Peyer's patch (tissue), 4 donors: ENCODE data around the gene GPR137. TPM values are rescaled to one million over a fixed set of nuclear protein-coding genes. Genes with fewer than 3 reads are reported as not detected.

Experiments
- DNase-seq, 3 donors: peaks; one replicate each; pipeline ENCODE4 v3.0.0-alpha.2; 2017 to 2019
- H3K27ac ChIP-seq, 4 donors: fragments of 200-600 bp; sonication (generic); one replicate each; pipeline ENCODE4 v1.5.1; 2016 to 2019
- H3K27me3 ChIP-seq, 2 donors: fragments of 200-600 bp; sonication (generic); one replicate each; pipeline ENCODE4 v1.5.1; 2019
- H3K36me3 ChIP-seq, 3 donors: fragments of 200-600 bp; sonication (generic); one replicate each; pipeline ENCODE4 v1.5.1; 2016 to 2019
- H3K4me1 ChIP-seq, 4 donors: fragments of 200-600 bp; sonication (generic); one replicate each; pipeline ENCODE4 v1.5.1; 2016 to 2019
- H3K4me3 ChIP-seq, 4 donors: fragments of 200-600 bp; sonication (generic); 1 replicate in 3 of 4; 2 replicates in 1 of 4; pipeline ENCODE4 v1.5.1; 2016 to 2019; ENCODE audit warnings: mild to moderate bottlenecking in 1 of 4
- H3K9me3 ChIP-seq, 4 donors: fragments of 200-600 bp; sonication (generic); one replicate each; pipeline ENCODE4 v1.5.1; 2016 to 2019; ENCODE audit warnings: mild to moderate bottlenecking in 1 of 4
- CTCF ChIP-seq, 6 experiments: fragments of 450-650 bp in 4 of 6; fragments of 200-600 bp in 2 of 6; sonication (generic) in 1 of 6; IDR thresholded peaks; one replicate each; pipeline ENCODE4 v1.5.1; 2017 to 2019; ENCODE audit warnings: antibody characterized with exemption in 6 of 6, mild to moderate bottlenecking in 3 of 6, moderate library complexity in 1 of 6
- POLR2A ChIP-seq, 2 donors: fragments of 450-650 bp; IDR thresholded peaks; one replicate each; pipeline ENCODE4 v1.5.1; 2017; ENCODE audit warnings: antibody characterized with exemption in 2 of 2, mild to moderate bottlenecking in 2 of 2, moderate library complexity in 2 of 2
- total RNA-seq, 4 donors: library from RNA; depleted of rRNA; stranded (reverse); fragments of >200 nt; gene quantifications; one replicate each; pipeline ENCODE4 v1.1.0, GENCODE V29; 2016

The GPR137 gene
- total RNA-seq, 4 donors from 2014 or later: 5.8 to 49.7 (median 26.3) TPM

DNA sequence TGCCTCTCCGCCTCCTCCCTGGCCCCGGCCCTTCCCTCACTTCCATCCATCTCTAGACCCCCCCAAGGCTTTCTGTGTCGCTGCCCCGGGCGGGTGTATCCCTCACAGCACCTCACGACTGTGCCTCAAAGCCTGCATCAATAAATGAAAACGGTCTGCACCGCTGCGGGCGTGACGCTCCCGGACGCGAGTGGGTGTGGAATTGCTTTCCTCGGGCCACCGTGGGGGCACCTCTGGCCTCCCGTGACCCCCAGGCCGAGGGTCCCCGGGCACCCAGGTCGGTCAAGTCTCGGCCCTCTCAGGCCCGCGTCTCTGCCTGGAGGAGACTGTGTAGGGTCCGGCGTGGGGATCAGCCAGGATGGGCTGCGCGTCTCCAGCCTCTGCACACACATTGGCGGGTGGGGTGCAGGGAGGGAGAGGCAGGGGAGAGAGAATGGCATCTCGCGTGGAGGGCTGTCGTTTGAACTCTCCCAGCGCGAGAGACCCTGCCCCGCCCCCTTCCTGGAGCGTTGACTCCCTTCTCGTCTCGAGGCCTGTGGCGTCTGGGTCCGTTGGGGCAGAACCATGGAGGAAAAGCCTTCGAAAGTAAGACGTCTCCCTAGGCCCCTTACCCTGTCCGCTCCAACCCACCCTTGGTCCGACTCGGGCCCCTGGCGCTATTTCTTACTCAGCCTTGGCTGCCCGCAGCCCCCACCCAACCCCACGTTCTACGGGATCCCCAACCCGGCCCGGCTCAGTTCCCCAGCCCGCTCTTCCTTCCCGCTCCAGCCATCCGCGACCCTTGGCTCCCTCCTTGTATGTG lies 14.4 kb downstream of the GPR137 start, which contains the start of gene CATSPERZ:
Gene CATSPERZ (plus strand): TSS at position 512 of the 802 bp plus-strand sequence. CDS start 53 bp downstream, at position 565.
- Histone ChIP-seq H3K9me3 (no peaks in the 10 kb centered on the region), H3K4me1 (peaks cover 3 to 29% (median 25%) of the 10 kb centered on the region in 4 donors), H3K36me3 (no peaks in the 10 kb centered on the region), H3K4me3 (peak within 1 kb of the TSS; percentile 6 to 45 (median 34)), H3K27ac (peak within 1 kb of the TSS in 1 of 4 donors; percentile 42), H3K27me3 (peaks cover 0 to 36% of the 10 kb centered on the region in 2 donors)
- peak in 1 of 3 donors; percentile 53 for DNase-seq
- TF ChIP-seq POLR2A (IDR thresholded peaks at IDR 0.05) (no peak), CTCF (IDR thresholded peaks at IDR 0.05) (no peak)

GRCh38 chr11:64303109-64304031 lies 17.7 kb downstream of the GPR137 start:
- H3K27ac ChIP-seq: peak overlapping the region; percentile 89 to 98 (median 96)
- H3K36me3 ChIP-seq: peaks cover 0 to 12% (median 0%) of the 10 kb centered on the region in 3 donors
- H3K4me1 ChIP-seq: peaks cover 3 to 46% (median 32%) of the 10 kb centered on the region in 4 donors
- TF ChIP-seq CTCF (IDR thresholded peaks at IDR 0.05) (no peak), POLR2A (IDR thresholded peaks at IDR 0.05) (no peak)
- peak overlapping the region in 1 of 4 donors; percentile 96 for H3K4me3 ChIP-seq
- H3K9me3 ChIP-seq: no peaks in the 10 kb centered on the region
- peaks cover 0 to 16% of the 10 kb centered on the region in 2 donors for H3K27me3 ChIP-seq
- peak in 1 of 3 donors; percentile 48 for DNase-seq

DNA sequence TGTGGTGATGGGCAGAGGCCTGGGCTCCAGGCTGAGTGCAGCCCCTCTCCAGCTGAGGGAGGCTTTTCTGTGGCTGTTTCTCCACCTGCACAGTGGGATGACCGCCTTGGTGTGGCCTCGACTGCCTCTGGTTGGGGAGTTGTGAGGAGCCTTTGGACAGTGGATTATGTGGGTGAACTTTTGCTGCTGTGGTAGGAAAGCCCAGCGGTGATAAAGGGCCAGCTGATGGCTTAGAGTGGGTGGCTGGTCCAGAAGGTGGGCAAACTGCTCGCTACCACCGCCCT lies 18.3 kb downstream of the GPR137 start:
- peak overlapping the region in 3 of 4 donors; percentile 65 to 96 (median 89) for H3K4me3 ChIP-seq
- peaks cover 0 to 13% (median 0%) of the 10 kb centered on the region in 3 donors for H3K36me3 ChIP-seq
- H3K4me1 ChIP-seq: peaks cover 3 to 46% (median 32%) of the 10 kb centered on the region in 4 donors

GRCh38 chr11:64304316-64305072 lies 18.8 kb downstream of the GPR137 start:
- peak overlapping the region; percentile 65 to 96 (median 86) for H3K4me3 ChIP-seq
- TF ChIP-seq POLR2A (IDR thresholded peaks at IDR 0.05) (peak; percentile 27 to 44), CTCF (IDR thresholded peaks at IDR 0.05) (peak; percentile 88 to 98 (median 94))
- peaks cover 0 to 13% (median 0%) of the 10 kb centered on the region in 3 donors for H3K36me3 ChIP-seq
- H3K9me3 ChIP-seq: no peaks in the 10 kb centered on the region
- peak overlapping the region; percentile 89 to 98 (median 96) for H3K27ac ChIP-seq
- DNase-seq: peak; percentile 96 to 98 (median 96)
- peaks cover 3 to 45% (median 29%) of the 10 kb centered on the region in 4 donors for H3K4me1 ChIP-seq
- peaks cover 0 to 8% of the 10 kb centered on the region in 2 donors for H3K27me3 ChIP-seq

More for the DNA sequence above, 18.3 kb downstream of the GPR137 start:
- peak overlapping the region; percentile 89 to 98 (median 96) for H3K27ac ChIP-seq
- peaks cover 0 to 14% of the 10 kb centered on the region in 2 donors for H3K27me3 ChIP-seq
- TF ChIP-seq CTCF (IDR thresholded peaks at IDR 0.05): no peak
- no peak for TF ChIP-seq POLR2A (IDR thresholded peaks at IDR 0.05)
- H3K9me3 ChIP-seq: no peaks in the 10 kb centered on the region
- no peak for DNase-seq
